Caco-2 (cell line): ENCODE data around the gene ZNHIT1. TPM values are rescaled to one million over a fixed set of nuclear protein-coding genes. Genes with fewer than 3 reads are reported as not detected.

Experiments
- BruUV-seq: library from RNA; stranded (reverse); fragments of 400-500 nt; replicated peaks from 2 replicates; lab custom pipeline; 2021; lab: Mats Ljungman, UMichigan
- CTCF ChIA-PET: fragments of 300-600 bp; sonication (Branson Sonifier 250); formaldehyde crosslinking; loops from one replicate; lab custom pipeline; 2022; ENCODE audit warnings: antibody characterized with exemption; lab: Charles Lee
- POLR2A ChIA-PET: fragments of 300-600 bp; sonication (Branson Sonifier 250); formaldehyde crosslinking; loops from one replicate; lab custom pipeline; 2022; ENCODE audit warnings: antibody characterized with exemption; lab: Charles Lee
- DNase-seq, 2 experiments: peaks; one replicate each; pipeline versions ENCODE4 v3.0.0 to v3.0.0-alpha.2; 2020 to 2022
- H3K27me3 ChIP-seq: replicated peaks from 2 replicates; pipeline ENCODE4 v1.6.0; 2011; ENCODE audit warnings: low read length; ENCODE audit not compliant: control insufficient read depth, insufficient read depth
- H3K36me3 ChIP-seq: 2 replicates; pipeline ENCODE4 v1.5.1; 2011; ENCODE audit warnings: low read length; ENCODE audit not compliant: control insufficient read depth, insufficient read depth
- H3K4me1 ChIP-seq: fragments of 250-450 bp; sonication (Bioruptor Pico); 2 replicates; pipeline ENCODE4 v1.5.1; 2020; ENCODE audit warnings: mild to moderate bottlenecking
- H3K4me3 ChIP-seq: 2 replicates; pipeline ENCODE4 v1.5.1; 2011; ENCODE audit warnings: low read depth, mild to moderate bottlenecking, control low read depth, low read length
- H3K9me3 ChIP-seq: fragments of 250-450 bp; sonication (Bioruptor Pico); 2 replicates; pipeline ENCODE4 v1.5.1; 2020; ENCODE audit warnings: mild to moderate bottlenecking, moderate library complexity
- H3K27ac Mint-ChIP-seq: one replicate; pipeline ENCODE4 v1.8.0; 2022; ENCODE audit warnings: mixed read lengths; ENCODE audit not compliant: unreplicated experiment
- H3K27me3 Mint-ChIP-seq: one replicate; pipeline ENCODE4 v1.8.0; 2022; ENCODE audit warnings: mixed read lengths; ENCODE audit not compliant: insufficient read depth, unreplicated experiment
- H3K36me3 Mint-ChIP-seq: one replicate; pipeline ENCODE4 v1.8.0; 2022; ENCODE audit warnings: mild to moderate bottlenecking, mixed read lengths; ENCODE audit not compliant: insufficient read depth, unreplicated experiment
- H3K4me1 Mint-ChIP-seq: one replicate; pipeline ENCODE4 v1.8.0; 2022; ENCODE audit warnings: low read depth, mixed read lengths; ENCODE audit not compliant: unreplicated experiment
- H3K4me3 Mint-ChIP-seq: one replicate; pipeline ENCODE4 v1.8.0; 2022; ENCODE audit warnings: mild to moderate bottlenecking, moderate library complexity, mixed read lengths; ENCODE audit not compliant: unreplicated experiment
- H3K9me3 Mint-ChIP-seq: one replicate; pipeline ENCODE4 v1.8.0; 2022; ENCODE audit warnings: mixed read lengths; ENCODE audit not compliant: unreplicated experiment
- CTCF ChIP-seq, 2 experiments: fragments of 200-600 bp in 1 of 2; IDR thresholded peaks; 1 replicate in 1 of 2; 2 replicates in 1 of 2; pipeline versions ENCODE4 v1.5.1 to v1.8.0; 2011 to 2022; ENCODE audit warnings: antibody characterized with exemption in 1 of 2, control low read depth in 1 of 2, inconsistent platforms in 1 of 2, low read depth in 1 of 2, low read length in 1 of 2, mild to moderate bottlenecking in 1 of 2, moderate library complexity in 1 of 2; ENCODE audit not compliant: insufficient read depth in 1 of 2, severe bottlenecking in 1 of 2, unreplicated experiment in 1 of 2
- intact Hi-C: fragments of 100-400 bp; cut with micrococcal nuclease; formaldehyde crosslinking; loops from one replicate; pipeline ENCODE4 v1.10.0; 2022; ENCODE audit not compliant: unreplicated experiment
- total RNA-seq: library from RNA; stranded (reverse); gene quantifications from 2 replicates; pipeline ENCODE4 v1.2.3, GENCODE V29; 2022

The ZNHIT1 gene
- total RNA-seq, 1 experiment from 2014 or later: 64.0 TPM

GRCh38 chr7:101179117-101179516 lies 38.8 kb upstream of the ZNHIT1 start:
- no peak for TF ChIP-seq CTCF (IDR thresholded peaks at IDR 0.05; ENCODE audit: insufficient read depth in 1 of 2, low read depth in 1 of 2, low read length in 1 of 2, severe bottlenecking in 1 of 2, unreplicated experiment in 1 of 2)
- Mint-ChIP-seq H3K36me3 (peaks cover 9% of the 10 kb centered on the region), H3K4me3 (peak overlapping the region; percentile 84), H3K9me3 (no peaks in the 10 kb centered on the region), H3K27me3 (peaks cover 23% of the 10 kb centered on the region), H3K4me1 (peaks cover 16% of the 10 kb centered on the region), H3K27ac (no peak overlapping the region)
- ChIA-PET POLR2A (interaction anchor here (0.6 kb wide), 1 partner anchor 45 kb away, joined by 11 read pairs; no protein-coding TSS in a partner anchor), CTCF (interaction anchor here (0.7 kb wide), 1 partner anchor 1025 kb away, joined by 3 read pairs; no protein-coding TSS in a partner anchor)
- H3K4me3 ChIP-seq: peak overlapping the region; percentile 37
- H3K36me3 ChIP-seq: no peaks in the 10 kb centered on the region
- H3K4me1 ChIP-seq: peaks cover 4% of the 10 kb centered on the region; the same call in 1 of the 2 replicates
- intact Hi-C loops: no loop called here
- H3K27me3 ChIP-seq: no peaks in the 10 kb centered on the region; the same call in 1 of the 2 replicates
- no peaks in the 10 kb centered on the region for H3K9me3 ChIP-seq
- BruUV-seq: no TSS peak
- no peak for DNase-seq

- H3K27me3 Mint-ChIP-seq: peaks cover 20% of the 10 kb centered on the region
- no peaks in the 10 kb centered on the region for H3K9me3 Mint-ChIP-seq
- H3K4me3 ChIP-seq: peak overlapping the region; percentile 37
- peaks cover 9% of the 10 kb centered on the region for H3K36me3 Mint-ChIP-seq
- H3K36me3 ChIP-seq: no peaks in the 10 kb centered on the region
- DNase-seq: no peak
- peak overlapping the region; percentile 84 for H3K4me3 Mint-ChIP-seq
- intact Hi-C loops: no loop called here
- CTCF ChIA-PET: no interaction called here
- no peaks in the 10 kb centered on the region for H3K9me3 ChIP-seq
- POLR2A ChIA-PET: interaction anchor here (0.6 kb wide), 1 partner anchor 1777 kb away, joined by 3 read pairs; no protein-coding TSS in a partner anchor
- H3K4me1 ChIP-seq: peaks cover 4% of the 10 kb centered on the region; the same call in 1 of the 2 replicates
- TF ChIP-seq CTCF (IDR thresholded peaks at IDR 0.05; ENCODE audit: insufficient read depth in 1 of 2, low read depth in 1 of 2, low read length in 1 of 2, severe bottlenecking in 1 of 2, unreplicated experiment in 1 of 2): no peak
- BruUV-seq: no TSS peak
- no peak overlapping the region for H3K27ac Mint-ChIP-seq
- no peaks in the 10 kb centered on the region; the same call in 1 of the 2 replicates for H3K27me3 ChIP-seq
- H3K4me1 Mint-ChIP-seq: peaks cover 16% of the 10 kb centered on the region
Observed at GRCh38 chr7:101179713-101180112, 38.3 kb upstream of the ZNHIT1 start.

- no peak for DNase-seq
- H3K9me3 ChIP-seq: no peaks in the 10 kb centered on the region
- peaks cover 16% of the 10 kb centered on the region for H3K4me1 Mint-ChIP-seq
- CTCF ChIA-PET: no interaction called here
- H3K27ac Mint-ChIP-seq: no peak within 1 kb of the TSS
- intact Hi-C loops: no loop called here
- no peaks in the 10 kb centered on the region for H3K9me3 Mint-ChIP-seq
- peak within 1 kb of the TSS; percentile 84 for H3K4me3 Mint-ChIP-seq
- H3K36me3 ChIP-seq: no peaks in the 10 kb centered on the region
- peaks cover 15% of the 10 kb centered on the region for H3K27me3 Mint-ChIP-seq
- H3K36me3 Mint-ChIP-seq: peaks cover 9% of the 10 kb centered on the region
- TF ChIP-seq CTCF (IDR thresholded peaks at IDR 0.05; ENCODE audit: insufficient read depth in 1 of 2, low read depth in 1 of 2, low read length in 1 of 2, severe bottlenecking in 1 of 2, unreplicated experiment in 1 of 2): no peak
- POLR2A ChIA-PET: interaction anchor here (0.6 kb wide), 1 partner anchor 1778 kb away, joined by 3 read pairs; no protein-coding TSS in a partner anchor
- no TSS peak for BruUV-seq
- H3K27me3 ChIP-seq: no peaks in the 10 kb centered on the region; the same call in 1 of the 2 replicates
- H3K4me3 ChIP-seq: peak within 1 kb of the TSS; percentile 37
- H3K4me1 ChIP-seq: peaks cover 7% of the 10 kb centered on the region
Observed at GRCh38 chr7:101180130-101180755, 37.7 kb upstream of the ZNHIT1 start, which contains the start of gene NAT16. NAT16 (minus strand) TSS chr7:101180293; CDS start chr7:101174807, 5,486 bp downstream.
